ENCODE measurements around the gene IP6K3. TPM values are rescaled to one million over a fixed set of nuclear protein-coding genes. Genes with fewer than 3 reads are reported as not detected.

Gene IP6K3
- total RNA-seq, 1 donor from 2014 or later, result 3.8 TPM

DNA sequence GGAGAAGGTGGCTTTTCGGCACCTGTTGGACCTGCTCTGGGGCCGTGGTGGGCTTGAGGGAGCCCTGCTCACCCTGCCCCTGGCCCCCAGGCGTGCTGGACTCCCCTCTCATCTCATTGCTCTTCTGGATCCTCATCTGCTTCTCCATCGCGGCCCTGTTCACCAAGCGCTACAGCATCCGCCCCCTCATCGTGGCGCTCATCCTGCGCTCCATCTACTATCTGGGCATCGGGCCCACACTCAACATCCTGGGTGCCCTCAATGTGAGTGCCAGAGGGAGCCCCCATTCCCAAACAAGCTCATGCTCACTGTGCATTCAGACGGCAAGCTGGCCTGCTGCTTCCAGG is 57.6 kb downstream of the IP6K3 start:
- no peak for DNase-seq

DNA sequence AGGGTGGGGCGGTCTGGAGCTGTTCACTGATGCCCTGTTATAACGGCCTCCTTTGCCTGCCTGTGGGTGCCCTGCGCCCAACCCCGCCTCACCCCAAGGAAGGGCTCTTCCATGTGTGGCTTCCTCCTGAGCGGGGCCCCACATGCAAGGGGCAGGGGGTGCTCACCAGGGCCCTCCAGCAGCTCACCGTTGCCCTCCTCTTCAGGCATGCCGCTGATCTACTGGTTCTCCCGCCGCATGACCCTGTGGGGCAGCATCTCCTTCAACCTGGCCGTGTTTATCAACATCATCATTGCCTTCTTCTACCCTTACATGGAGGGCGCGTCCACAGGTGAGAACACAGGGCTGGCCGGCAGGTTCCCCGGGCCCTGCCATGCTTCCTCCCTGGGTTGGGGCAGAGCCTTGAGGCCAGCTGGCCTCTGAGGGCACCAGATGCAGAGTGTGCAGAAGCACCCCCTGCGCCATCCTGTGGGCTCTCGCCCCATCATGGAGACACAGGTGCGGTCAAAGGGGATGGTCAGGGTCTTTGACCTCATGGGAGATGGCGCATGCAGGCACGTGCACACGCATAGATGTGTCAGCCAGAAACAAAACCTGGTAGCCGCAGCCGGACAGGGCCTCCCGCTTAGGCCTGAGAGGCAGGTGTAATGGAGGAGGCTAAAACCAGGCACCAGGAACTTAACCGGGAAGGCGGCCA is 58.1 kb downstream of the IP6K3 start:
- no peak for DNase-seq

DNA sequence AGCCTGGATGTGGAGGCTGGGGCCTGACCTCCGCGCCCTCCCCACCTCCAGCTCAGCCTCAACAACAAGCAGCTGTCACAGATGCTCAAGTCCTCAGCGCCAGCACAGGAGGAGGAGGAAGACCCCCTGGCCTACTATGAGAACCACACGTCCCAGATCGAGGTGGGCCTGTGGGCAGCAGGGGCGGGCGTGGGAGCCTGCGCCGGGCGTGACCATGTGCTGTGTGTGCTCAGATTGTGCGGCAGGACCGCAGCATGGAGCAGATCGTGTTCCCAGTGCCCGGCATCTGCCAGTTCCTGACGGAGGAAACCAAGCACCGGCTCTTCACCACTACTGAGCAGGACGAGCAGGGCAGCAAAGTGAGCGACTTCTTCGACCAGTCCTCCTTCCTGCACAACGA is 58.7 kb downstream of the IP6K3 start:
- DNase-seq, result no peak

DNA sequence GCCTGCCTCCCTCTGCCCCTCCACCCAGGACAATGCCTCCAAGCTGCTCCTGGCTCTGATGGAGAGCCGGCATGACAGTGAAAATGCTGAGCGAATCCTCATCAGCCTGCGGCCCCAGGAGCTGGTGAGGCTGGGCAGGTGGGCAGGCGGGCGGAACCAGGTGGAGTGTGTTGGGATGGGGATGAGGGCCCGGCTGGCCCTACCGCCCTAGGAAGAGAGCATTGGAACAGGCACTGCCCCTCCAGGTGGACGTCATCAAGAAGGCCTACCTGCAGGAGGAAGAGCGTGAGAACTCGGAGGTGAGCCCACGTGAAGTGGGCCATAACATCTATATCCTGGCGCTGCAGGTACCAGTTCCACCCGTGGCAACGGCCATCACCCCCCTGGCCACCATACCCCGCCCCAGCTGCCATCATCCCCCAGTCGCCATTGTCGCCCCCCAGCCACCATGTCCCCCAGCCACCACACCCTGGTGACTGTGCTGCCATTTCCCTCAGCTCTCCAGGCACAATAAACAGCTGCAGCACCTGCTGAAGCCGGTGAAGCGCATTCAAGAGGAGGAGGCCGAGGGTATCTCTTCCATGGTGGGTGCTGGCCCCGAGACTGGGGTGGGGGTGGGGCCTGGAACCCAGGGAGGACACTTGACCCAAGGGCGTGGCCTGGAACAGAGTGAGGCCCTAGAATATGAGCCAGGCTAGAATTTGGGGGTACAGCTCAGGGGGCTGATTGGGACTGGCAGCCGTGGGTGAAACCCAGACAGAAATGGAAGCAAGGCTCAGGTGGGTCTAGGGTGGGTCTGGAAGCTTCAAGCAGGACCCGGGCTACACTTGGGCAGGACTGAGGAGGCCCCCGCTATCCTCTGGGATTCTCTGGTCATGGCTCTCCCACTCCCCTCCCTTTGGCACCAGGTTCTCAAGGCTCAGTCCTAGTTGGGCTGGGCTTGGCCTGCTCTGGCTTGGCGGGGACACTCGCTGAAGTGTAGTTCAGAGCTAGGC is 59.4 kb downstream of the IP6K3 start:
- no peak for DNase-seq

DNA sequence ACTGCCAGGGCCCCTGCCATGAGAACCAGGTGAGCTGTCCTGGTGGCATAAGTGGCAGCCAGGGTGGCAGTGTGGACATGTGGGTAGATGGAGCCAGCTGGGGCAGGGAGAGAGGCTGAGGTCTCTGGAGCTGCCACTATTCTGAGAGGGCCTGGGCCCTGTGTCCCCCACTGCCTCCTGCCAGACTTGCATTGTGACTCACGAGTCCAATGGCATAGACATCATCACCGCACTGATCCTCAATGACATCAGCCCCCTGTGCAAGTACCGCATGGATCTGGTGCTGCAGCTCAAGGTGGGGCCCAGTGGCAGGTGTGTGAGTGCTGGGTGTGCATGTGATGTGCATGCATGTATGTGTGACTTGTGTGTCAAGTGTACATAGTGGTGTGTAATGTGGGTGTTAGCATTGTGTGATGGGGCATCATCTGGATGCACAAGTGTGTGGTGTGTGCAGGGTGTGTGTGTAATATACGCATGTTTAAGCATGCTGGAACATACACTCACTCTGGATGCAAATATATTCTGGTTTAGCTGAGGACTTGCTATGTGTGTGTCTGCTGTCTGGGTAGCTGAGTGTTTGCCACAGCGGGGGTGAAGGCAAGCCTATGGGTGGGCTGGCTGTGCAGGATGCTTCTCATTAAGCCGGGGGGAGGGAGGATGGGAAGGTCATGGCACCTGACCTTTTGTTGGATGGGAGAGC is 60.3 kb downstream of the IP6K3 start:
- no peak for DNase-seq

DNA sequence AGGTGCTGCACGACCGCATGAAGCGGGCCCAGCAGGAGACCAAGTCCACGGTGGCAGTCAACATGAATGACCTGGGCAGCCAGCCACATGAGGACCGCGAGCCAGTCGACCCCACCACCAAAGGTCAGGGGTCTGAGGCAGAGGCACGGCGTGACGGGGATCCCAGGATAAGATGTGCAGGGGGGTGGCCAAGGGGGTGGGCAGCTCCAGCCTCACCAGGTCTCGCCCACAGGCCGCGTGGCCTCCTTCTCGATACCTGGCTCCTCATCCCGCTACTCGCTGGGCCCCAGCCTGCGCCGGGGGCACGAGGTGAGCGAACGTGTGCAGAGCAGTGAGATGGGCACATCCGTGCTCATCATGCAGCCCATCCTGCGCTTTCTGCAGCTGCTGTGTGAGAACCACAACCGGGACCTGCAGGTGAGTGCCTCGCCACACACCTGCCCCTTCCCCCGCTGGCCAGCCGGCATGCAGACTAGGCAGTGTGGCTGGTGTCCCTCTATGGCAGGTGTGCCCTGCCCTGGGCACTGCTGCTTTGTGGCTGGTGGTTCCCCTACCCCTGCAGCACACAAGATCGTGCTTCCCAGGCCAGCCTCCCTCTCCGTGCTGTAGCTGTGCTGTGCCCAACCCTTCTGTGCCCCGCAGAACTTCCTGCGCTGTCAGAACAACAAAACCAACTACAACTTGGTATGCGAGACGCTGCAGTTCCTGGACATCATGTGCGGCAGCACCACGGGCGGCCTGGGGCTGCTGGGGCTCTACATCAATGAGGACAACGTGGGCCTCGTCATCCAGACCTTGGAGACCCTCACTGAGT is 61.1 kb downstream of the IP6K3 start:
- no peak for DNase-seq

DNA sequence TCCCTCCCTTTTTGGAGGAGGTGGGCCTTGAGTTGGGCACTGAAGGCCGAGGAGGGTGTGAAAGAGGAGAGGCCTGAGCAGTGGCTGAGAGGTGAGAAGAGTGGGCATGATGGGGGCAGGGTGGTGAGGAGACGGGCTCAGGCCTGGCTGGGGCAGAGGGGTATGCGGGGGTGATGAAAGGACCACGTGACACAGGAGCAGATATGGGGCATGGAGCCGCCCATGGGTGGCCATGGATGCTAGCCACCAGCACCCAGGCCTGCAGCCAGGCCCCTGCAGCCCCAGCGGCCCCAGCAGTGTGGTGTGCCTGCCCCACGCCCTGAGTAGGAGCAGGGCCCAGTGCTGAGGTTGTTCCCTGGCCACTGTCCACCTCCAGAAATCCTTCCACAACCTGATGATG is 61.7 kb downstream of the IP6K3 start:
- DNase-seq, result no peak

DNA sequence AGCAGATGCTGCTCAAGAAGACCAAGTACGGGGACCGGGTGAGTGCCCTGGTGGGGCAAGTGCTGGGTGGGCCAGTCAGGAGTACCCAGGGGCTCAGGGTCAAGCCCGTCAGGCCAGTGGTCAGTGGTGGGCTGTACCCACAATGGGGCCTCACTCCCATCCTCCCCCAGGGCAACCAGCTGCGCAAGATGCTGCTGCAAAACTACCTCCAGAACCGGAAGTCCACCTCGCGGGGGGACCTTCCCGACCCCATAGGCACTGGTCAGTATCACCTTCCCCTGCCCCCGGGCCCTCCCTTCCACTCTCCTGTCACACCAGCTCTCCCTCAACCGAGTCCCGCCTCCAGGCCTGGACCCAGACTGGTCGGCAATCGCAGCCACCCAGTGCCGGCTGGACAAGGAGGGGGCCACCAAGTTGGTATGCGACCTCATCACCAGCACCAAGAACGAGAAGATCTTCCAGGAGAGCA is 62.2 kb downstream of the IP6K3 start:
- DNase-seq, result no peak

DNA sequence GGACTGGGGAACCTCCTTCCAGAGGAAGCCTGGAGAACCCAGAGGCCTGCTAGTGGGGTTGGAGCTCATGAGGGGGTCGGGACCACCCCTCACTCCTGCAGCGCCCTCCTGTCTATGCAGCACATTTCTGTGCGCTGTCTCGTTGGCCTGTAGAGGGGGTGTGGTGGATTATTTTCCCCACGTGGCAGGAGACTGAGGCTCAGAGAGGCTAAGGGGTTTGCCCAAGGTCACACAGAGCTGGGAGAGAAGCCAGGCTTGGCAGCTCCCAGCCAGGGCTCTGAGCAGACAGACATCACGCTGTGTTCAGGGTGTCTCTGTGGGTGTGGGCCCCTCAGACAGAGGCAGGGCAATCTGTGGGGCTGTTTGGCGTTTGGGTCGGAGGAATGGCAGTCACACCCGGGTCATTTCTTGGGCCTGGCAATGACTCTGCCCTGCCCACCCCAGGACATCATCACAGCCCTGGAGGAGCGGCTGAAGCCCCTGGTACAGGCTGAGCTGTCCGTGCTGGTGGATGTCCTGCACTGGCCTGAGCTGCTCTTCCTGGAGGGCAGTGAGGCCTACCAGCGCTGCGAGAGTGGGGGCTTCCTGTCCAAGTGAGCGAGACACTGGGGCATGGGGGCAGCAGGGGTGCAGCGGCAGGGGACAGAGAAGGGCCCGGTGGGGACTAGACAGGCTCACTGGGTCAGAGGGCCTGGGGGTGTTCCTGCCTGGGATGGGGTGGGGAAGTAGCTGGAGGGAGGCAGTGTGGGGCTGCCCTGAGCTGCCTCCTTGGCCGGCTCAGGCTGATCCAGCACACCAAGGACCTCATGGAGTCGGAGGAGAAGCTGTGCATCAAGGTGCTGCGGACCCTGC is 62.9 kb downstream of the IP6K3 start:
- no peak for DNase-seq

DNA sequence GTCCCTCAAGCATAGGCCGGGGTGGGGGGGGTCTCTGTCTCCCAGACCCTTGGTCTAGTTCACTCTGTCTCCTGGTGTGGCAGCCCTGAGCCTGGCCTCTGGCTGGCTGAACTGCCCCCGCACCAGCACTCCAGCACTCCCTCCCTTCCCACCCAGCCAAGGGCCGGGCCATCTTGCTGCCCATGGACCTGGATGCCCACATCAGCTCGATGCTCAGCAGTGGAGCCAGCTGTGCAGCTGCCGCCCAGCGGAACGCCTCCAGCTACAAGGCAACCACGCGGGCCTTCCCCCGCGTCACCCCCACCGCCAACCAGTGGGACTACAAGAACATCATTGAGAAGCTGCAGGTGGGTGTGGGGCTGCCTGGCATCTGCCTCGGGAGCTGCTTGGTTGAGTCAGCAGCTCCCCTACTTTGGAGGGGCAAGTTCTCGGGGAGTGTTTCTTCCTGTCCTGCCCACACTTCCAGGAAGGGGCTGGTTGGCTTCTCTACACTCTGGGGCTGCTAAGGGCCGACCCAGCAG is 63.6 kb downstream of the IP6K3 start:
- DNase-seq, result no peak

DNA sequence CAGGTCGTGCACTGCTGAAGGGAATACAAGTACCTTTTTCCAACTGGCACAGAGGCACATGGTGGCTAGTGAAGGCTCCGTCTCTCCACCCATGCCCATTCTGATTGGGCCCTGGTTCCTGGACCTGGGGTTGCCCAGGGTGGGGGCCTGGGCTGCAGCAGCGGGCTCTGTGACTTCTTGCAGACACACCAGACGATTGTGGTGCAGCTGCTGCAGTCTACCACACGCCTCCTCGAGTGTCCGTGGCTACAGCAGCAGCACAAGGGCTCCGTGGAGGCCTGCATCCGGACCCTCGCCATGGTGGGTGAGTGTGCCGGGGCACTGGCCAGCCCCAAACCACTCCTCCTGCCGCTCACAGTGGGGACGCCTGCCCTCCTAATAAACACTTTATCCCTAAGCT is 64.4 kb downstream of the IP6K3 start:
- DNase-seq, result no peak

DNA sequence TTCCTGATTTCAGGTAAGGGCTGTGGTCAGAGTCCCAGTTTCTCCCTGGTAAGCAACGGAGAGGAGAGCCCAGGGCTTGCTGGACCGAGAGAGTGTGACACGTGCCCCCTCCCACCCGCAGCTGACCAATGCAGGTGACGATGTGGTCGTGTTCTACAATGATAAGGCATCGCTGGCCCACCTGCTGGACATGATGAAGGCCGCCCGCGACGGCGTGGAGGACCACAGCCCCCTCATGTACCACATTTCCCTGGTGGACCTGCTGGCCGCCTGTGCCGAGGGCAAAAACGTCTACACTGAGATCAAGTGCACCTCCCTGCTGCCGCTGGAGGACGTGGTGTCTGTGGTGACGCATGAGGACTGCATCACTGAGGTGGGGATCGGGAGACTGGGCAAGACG is 66.9 kb downstream of the IP6K3 start:
- DNase-seq, result no peak

DNA sequence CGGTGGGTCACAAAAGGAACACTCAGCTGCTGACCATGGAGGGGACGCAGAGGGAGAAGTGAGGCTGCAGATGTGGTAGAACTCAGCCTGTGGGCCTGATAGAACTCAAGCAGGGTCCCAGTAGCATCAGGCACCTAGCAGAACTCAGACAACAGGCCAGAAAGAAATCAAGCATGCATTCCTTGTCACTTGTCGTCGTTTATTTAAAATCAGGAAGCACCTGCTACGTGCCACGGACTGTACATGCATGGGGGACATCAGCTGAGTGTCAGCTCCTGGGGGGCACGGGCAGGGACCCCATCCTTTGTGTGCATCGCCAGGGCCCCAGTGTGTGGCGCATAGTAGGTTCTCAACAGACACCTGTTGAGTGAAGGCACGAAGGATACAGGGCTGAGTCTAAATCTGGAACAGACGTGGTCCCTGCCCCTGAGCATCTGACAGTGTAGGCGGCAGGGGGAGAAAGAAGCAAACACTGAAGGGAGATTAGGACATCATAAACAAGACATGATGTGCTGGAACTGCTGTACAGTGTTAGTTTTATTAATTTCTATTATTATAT is 67.7 kb downstream of the IP6K3 start:
- DNase-seq, result no peak

DNA sequence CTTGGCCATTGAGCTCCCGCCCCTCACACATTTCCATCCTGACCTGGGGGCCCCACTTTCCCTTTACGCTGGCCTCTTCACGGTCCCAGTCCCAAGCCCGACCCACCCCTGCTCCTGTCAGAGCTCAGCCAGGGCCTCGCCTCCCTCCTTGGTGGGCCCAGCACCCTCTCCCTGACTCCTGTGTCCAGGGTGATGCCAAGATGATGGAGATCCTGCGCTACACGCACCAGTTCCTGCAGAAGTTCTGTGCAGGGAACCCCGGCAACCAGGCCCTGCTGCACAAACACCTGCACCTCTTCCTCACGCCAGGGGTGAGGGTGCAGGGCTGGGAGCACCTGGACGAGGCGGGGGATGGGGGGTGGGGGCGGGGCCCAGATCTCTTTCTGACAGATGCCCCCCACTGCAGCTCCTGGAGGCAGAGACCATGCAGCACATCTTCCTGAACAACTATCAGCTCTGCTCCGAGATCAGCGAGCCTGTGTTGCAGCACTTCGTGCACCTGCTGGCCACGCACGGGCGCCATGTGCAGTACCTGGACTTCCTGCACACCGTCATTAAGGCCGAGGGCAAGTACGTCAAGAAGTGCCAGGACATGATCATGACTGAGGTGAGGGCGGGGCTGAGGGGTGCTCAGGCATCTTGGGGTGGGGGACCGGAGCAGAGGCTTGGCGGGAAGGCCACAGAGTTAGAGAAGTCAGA is 68.3 kb downstream of the IP6K3 start:
- DNase-seq, result no peak

DNA sequence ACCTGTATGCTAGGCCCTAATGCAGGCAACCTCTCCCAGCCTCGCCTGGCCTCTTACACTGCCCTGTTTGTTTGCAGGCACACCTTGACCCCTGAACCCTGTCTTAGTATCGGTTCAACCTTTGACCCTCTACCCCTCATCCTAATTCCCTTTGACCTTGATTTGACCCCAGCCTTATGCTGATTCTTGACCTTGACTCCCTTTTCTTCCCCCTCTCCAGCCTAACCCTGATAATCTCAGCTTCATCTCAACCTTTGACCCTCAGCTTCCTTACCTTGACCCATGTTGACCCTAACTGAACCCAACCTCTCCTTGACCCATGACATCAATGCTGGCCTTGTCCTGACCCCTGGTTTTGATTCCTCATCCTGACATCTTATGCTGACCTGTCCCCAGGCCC is 69.0 kb downstream of the IP6K3 start:
- DNase-seq, result no peak

DNA sequence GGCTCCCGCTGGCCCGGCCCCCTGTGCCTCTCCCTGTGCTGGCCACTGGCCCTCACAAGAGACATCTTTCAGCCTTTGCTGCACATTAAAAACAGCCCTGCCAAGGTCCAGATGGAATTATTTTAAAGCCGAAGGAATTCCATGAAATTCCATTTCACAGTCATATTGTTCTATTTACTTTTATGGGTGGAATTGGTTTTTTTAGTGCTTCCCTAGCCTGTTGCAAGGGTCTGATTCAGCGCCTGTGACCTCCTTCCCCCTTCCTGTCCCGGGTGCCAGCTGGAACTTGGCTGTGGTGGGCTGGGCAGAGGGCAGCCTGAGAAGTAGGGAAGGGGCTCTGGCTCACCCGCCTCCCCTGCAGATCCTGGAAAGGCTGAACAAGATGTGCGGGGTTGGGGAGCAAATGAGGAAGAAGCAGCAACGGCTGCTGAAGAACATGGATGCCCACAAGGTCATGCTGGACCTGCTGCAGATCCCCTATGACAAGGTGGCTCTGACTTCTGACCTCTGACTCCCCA is 69.5 kb downstream of the IP6K3 start:
- peak; percentile 18 for DNase-seq

DNA sequence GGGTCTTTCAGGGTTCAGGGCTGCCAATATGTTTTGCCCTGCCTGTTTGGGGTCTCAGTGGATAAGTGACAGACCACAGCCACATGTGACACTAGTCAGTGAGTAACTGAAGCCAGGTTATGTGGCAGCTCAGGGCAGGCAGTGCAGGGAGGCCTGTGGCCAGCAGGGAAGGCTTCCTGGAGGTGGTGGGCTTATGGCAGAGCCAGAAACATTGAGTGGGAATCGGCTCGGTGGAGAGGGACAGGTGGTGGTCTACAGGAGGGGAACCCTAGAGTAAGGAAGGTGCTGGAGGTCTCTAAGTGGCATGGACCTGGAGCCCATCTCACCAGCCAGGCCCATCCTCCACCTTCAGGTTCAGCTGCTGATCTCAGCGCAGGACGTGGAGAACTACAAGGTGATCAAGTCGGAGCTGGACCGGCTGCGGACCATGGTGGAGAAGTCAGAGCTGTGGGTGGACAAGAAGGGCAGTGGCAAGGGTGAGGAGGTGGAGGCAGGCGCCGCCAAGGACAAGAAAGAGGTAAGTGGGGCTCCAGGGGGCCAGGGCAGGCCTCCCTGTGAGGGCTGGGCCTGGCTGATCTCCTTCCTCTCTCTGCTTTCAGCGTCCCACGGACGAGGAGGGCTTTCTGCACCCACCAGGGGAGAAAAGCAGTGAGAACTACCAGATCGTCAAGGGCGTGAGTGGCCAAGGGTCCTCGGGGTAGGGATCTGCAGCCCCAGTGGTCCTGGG is 70.1 kb downstream of the IP6K3 start:
- DNase-seq, result no peak

DNA sequence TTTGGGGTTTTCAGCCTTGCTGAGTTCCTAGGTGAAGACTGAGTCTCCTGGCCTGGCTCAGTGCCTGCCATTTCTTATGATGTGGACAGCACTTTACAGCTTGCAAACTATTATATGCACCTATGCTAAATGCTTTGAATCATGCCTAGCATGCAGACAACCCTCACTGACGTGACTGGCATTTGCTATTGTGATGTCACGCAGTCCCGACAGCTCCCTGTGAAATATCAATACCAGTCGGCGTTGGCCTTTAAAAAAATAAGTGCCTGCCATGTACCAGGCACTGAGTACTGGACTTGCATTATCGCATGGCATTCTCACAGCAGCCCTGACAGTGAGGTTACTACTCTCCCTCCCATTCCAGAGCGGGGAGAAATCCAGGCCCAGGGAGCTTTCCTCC is 70.7 kb downstream of the IP6K3 start:
- no peak for DNase-seq

DNA sequence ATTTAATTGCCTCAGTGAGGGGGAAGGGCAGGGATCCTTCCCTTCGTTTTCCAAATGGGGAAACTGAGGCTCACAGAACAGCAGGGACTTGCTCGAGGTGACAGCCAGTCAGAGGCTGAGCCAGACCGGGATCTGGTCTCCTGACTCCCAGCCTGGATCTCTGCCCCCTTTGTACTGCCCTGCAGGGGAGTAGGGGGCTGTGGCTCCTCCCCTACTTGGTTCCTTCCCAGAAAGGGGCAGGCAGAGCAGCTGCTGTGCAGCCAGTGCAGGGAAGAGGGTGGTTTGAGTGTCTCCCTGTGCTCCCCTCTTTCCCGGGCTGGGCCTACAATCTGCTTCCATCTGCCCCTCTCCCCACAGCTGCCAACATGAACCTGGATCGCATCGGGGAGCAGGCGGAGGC is 72.9 kb downstream of the IP6K3 start:
- no peak for DNase-seq
